WI38 (cell line): Measurements from ENCODE around the gene PEMT.

Source experiments
- H3K4me3 ChIP-seq: 2 replicates; pipeline ENCODE4 v1.5.1; 2011; ENCODE audit warnings: low read depth, mild to moderate bottlenecking, control low read depth, low read length
- TF ChIP-seq, protein P1 (sequence below): IDR thresholded peaks from 2 replicates; pipeline ENCODE4 v1.5.1; 2012; ENCODE audit warnings: low read depth, mild to moderate bottlenecking, control low read depth, low read length

Gene PEMT

DNA sequence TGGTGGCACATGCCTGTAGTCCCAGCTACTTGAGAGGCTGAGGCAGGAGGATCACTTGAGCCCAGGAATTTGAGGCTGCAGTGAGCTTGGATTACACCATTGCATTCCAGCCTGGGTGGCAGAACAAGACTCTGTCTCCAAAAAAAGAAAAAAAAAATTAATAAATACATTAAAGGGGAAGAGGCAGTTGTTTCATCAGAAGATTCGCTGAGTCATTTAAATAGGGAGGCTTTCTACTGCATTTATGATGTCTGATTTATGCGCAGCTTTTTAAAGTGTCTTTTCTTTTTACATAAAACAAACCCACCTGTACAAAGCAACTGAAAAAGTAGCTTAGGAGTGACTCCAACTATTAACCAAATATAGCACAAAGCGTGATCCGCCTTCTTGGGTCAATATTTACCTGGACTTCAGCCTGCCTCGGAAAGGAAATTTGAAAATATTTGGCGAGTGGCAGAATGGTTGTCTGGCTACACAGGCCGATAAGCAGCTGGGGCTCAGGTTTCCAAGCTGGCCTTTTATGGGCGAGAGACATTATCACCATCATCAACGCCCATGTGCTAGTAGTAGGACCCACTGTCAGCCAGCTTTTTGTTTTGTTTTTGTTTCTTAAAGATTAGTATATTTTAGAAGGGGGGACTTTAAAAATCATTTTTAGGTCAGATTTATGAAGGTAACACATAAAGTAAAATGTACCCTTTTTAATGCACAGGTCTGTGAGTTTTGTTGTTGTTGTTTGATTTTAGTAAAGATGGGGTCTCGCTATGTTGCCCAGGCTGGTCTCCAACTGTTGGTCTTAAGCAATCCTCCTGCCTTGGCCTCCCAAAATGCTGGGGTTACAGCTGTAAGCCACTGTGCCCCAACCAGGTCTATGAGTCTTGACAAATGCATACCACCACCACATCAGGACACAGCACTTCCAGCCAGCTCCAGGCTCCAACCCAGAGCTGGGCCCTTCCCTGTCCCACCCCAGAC, 52.8 kb downstream of the PEMT start:
- TF ChIP-seq, protein P1, sequence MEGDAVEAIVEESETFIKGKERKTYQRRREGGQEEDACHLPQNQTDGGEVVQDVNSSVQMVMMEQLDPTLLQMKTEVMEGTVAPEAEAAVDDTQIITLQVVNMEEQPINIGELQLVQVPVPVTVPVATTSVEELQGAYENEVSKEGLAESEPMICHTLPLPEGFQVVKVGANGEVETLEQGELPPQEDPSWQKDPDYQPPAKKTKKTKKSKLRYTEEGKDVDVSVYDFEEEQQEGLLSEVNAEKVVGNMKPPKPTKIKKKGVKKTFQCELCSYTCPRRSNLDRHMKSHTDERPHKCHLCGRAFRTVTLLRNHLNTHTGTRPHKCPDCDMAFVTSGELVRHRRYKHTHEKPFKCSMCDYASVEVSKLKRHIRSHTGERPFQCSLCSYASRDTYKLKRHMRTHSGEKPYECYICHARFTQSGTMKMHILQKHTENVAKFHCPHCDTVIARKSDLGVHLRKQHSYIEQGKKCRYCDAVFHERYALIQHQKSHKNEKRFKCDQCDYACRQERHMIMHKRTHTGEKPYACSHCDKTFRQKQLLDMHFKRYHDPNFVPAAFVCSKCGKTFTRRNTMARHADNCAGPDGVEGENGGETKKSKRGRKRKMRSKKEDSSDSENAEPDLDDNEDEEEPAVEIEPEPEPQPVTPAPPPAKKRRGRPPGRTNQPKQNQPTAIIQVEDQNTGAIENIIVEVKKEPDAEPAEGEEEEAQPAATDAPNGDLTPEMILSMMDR: no peak
- H3K4me3 ChIP-seq: no peak overlapping the region

DNA sequence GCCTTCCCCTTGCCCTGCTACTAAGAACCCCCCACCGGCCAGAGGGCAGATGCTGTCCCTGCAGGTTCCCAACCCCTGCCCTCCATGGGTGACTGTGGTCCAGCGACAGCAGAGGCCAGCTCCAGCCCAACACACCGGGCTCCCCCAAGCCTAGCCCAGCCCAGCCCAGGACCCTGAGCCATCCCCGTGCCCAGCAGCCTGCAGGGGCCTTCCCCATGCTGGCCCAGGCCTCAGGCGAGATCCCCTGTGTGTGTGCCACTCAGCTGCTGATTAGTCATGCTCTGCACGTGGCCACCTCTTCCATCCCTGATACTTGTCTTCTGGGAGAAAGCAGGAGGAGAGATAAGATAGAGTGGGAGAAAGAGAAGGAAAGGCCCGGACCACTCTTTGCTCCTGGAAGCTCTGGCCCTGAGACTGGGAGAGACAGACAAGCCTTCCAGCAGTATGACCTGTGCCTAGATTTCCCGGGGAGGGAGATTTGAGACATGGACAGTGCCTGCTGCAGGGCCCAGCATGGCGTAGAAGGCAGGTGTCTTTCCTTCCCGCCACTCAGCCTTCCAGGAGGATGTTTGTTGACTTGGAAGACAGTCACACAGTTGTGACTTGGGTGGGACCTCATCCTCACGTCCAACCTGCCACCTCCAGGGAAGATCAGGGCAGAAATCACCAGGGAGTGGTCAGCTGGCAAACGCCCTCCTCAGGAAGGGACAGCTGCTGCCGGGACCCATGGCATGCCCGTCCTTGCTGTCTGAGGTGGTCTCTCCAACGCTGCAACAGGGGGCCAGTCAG, 54.0 kb downstream of the PEMT start:
- TF ChIP-seq, protein P1: no peak
- H3K4me3 ChIP-seq: no peak overlapping the region

DNA sequence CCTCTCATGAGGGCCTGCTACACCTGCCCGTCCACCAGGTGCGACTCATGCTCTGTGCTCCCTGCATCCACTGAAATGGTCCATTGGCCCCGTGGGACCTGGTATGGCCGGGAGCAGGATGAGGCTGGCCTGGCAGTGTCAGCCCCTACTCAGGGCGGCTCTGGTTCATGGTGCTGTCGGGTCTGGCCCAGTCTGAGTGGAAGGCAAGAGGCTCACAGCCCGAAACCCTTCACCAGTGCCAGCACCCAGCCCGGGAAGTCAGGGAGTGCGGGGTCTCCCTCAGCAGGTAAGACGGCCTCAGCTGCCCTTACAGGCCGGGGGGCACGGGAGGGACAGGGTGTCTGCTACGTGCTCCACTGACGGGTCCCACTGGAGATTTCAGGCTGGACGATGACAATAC, 54.8 kb downstream of the PEMT start:
- TF ChIP-seq, protein P1: no peak
- no peak overlapping the region for H3K4me3 ChIP-seq

DNA sequence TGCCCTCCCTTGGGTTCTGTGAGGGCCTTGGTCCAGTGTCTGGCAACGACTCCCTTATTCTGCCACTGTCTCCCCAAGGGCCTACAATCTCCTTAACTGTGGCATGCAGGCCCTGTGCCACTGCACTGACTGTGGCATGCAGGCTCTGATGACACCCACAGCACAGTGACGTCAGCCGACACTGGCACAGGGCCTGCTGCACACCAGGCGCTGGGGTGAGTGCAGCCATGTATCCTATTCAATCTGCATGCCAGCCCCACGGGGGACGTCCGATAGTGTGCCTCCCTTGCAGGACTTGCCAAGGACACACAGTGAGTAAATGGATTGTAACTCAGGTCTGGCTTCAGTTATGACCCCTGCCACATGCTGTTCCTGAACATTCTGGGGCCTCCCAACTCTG, 55.6 kb downstream of the PEMT start:
- no peak overlapping the region for H3K4me3 ChIP-seq
- TF ChIP-seq, protein P1: no peak

DNA sequence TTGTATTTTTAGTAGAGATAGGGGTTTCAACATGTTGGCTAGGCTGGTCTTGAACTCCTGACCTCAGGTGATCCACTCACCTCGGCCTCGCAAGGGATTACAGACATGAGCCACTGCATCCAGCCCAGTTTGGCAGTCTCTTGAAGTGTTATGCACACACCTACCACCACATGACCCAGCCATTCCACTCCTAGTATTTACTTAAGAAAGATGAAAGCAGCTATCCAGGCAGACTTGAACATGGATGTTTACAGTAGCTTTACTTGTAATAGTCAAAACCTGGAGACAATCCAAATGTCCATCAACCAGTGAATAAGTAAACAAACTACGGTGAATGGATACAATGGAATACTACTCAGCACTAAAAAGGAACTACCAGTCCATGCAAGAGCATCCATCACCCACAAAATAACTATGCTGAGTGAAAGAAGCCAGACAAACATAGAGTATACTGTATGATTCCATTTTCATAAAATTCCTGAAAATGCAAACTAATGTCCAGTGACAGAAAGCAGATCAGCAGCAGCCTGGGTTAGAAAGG, 57.5 kb downstream of the PEMT start:
- TF ChIP-seq, protein P1: no peak
- H3K4me3 ChIP-seq: no peak overlapping the region

DNA sequence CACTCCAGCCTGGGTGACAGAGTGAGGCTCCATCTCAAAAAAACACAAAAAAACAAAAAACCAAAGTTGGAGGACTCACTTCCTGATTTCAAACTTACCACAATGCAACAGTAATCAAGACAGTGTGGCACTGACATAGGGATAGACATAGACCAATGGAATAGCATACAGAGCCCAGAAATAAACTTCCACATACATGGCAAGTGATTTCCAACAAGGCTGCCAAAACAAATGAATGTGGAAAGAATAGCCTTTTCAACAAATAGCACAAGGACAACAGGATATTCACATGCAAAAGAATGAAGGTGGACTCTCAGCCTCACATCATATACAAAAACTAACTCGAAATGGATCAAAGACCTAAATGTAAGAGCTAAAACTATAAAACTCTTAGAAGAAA, 58.5 kb downstream of the PEMT start:
- TF ChIP-seq, protein P1: no peak
- H3K4me3 ChIP-seq: no peak overlapping the region
